HG02981 (cell line): ENCODE measurements around the gene NUP188.
"Not testable (repeated sequence)": the region's sequence is repeated elsewhere in the genome, so short reads cannot be mapped to it uniquely, and the experiment has no call there.

Experiments used
- ATAC-seq: cut with Tn5 transposase; IDR thresholded peaks from one replicate; pipeline ENCODE4 v1.9.1; 2021; ENCODE audit warnings: mild to moderate bottlenecking, moderate library complexity; ENCODE audit not compliant: unreplicated experiment

Gene NUP188

DNA sequence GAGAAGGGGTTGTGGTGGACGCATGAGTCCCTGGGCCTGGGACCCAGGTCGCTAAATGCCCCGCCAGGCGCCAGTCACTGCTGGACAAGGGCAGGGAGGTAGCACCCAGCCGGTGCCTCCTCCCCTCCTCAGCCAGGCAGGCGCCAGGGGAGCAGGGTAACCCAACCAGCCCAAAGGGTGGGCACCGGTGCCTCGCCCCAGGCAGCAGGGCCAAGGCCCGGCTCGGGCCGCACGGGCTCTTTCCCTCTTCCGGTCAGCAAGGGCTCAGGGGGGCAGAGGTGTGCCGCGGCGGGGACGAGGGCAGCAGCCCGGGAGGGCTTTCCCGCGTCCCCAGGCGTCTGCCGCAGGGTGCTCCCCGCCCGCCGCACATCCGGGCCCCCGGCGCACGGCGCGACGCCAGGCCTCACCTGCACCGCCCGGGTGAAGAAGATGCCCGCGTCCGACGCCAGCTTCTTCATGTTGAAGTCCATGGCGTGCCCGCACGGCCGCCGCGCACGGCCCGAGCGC lies 80.2 kb downstream of the NUP188 start:
- peak; percentile 32 for ATAC-seq

DNA sequence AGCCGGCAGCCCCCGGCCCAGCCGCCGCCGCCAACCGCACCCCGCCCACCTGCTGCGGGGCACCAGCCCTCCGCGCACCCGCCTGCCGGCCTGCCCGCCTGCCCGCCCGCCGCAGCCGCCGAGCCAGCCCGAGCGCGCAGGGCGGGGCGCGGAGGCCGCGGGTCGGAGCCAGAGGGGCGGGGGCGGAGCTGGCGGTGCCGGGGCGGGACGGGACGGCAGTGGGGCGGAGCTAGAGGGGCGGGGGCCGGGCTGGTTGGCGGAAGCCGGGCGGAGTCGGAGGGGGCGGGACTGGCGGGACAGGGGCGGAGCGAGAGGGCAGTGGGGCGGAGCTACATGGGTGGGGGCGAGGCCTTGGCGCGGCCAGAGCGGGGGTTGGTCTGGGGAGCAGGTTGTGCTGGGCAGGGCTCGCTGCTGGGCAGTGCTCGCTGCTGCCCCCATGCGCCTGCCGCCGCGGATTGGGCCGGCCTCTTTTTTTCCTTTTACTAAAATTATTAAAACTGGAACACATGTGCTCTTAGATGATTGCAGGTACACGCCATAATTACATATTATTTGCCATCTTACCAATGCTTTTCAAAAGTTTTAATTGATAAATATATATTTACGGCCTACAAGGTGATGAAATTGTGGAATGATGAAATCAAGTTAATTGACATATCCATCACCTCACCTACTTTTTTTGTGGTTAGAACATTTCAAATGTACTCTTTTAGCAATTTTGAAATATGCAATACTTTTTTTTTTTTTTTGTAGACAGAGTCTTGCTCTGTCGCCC lies 80.9 kb downstream of the NUP188 start, which contains the start of gene SH3GLB2:
TSS of gene SH3GLB2 (minus strand) at position 140 of the 775 bp plus-strand sequence. CDS start 177 bp downstream, outside the sequence.
- peak; percentile 74 for ATAC-seq

DNA sequence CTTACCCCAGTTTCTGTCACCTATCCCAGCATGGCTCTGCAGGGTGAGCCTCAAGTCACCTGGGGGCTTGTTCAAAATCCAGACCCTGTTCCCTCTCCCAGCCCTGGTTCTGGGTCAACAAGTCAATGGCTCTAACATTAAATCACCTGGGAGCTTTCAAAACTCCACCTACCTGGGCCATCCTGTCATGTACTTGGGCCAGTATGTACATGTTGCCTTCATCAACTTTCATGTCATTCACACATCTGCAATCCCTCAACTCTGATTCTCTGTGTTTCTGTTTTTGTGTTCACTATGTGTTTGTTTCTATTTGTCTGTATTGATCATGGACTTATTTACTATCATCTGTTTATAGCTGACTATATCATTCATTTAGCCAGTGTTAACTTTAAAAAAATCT lies 82.7 kb downstream of the NUP188 start:
- ATAC-seq: no peak

DNA sequence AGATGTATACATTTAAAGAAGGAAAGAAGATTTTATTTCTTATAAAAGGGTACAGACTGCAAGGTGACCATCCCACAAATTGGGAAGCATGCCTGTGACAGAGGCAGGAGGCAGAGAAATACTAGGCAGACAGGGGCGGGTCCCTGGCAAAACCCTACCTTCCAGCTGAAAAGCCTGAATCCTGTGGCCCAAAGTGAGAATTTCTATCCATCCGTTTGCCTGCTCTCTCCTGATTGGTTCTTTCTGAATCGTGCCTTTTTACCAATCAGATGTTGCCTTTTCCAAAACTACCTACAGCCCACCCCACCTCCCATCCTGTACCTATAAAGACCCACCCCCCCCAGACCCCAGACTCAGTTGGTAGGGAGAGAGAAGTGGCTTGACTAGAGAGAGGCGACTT lies 84.0 kb downstream of the NUP188 start:
- no peak for ATAC-seq

DNA sequence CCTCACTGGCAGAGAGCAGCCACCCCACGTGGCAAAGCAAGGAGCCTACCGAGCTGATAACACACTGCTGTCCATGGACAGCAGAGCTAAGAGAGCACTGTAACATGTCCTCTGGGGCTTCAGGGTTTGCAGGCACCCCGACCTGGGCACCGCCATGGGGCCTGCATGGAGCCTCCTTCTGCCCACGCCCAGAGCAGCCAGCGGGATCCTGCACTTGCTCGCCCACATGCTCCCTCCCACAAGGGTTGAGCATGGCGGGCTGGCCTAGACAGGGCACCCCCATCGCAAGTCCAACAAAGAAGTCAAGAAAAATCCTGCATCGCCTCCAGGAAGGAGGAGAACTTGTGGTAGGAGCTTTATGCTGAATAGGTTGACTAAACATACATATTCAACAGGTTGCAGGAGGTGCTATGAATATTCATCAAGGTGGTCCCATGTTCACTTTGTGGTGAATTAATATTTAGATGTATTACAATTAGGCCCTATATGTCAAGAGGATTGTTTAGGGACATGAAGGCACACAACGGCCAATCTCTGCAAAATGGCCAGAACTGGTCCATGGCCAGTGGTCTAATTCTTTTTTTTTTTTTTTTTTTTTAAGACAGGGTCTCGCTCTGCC lies 85.2 kb downstream of the NUP188 start:
- ATAC-seq: no peak

DNA sequence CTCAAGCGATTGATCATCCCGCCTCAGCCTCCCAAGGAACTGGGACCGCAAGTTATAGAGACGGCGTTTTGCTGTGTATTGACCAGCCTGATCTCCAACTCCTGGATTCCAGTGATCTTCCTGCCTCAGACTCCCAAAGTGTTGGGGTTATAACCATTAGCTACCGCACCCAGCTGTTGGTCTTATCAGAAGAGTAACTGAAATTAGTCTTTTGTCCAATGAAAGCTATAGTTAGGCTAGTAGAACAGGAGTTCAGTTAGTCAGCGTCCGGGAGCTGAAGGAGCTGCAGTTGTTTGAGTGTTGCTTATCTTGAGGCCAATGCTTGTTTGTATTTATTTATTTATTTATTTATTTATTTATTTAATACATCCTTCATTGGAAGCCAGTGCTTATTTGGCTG lies 85.7 kb downstream of the NUP188 start:
- ATAC-seq: no peak

DNA sequence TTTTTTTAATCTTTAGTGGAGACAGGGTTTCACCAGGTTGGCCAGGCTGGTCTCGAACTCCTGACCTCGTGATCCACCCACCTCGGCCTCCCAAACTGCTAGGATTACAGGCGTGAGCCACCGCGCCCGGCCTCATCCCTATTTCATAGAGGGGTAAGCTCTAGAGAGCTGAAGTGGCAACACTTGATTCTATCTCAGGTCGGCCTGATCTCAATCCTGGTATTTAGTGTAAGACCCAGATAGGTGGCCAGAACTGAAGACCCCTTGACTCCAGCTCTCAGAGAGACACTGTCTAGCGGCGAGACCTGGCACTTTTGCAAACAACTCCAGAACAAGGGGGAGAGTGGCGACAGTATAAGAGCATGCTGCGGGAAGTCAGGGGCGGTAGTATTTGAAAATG lies 88.3 kb downstream of the NUP188 start:
- ATAC-seq: not testable (repeated sequence)

DNA sequence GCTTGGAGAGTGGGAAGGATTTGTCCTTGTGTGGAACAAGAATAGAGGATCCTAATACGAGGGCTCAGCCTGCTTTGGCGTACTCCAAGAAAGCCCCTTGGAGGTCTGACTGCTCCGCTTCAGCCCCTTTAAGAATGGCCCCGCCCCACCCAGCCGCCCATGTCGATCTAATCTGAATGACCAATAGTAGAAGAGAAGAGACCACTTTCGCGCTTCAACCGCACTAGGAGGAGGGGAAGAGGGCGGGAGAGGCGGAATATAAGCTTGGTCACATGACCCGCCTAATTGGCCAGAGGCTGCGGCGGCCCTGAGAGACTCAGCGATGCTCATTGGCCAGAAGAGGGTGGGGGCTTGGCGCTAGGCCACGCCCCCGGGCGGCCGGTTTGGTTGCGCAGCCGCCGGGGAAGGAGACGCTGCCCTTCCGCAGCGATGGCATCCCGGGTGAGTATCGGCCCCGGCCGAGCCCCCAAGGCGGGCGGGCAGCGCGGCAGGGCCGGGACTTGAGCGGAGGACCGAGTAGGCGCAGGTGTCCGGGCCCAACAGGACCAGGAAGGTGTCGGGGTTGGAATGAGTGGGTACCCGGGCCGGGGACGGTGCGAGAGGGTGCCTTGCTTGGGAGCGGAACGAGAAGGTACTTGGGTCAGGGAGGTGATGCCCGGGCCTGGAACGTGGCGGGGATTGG lies 88.9 kb downstream of the NUP188 start, which contains the start of gene MIGA2:
TSS of gene MIGA2 (plus strand) at position 386 of the 682 bp plus-strand sequence. CDS start 3,969 bp downstream, outside the sequence.
- peak; percentile 96 for ATAC-seq

DNA sequence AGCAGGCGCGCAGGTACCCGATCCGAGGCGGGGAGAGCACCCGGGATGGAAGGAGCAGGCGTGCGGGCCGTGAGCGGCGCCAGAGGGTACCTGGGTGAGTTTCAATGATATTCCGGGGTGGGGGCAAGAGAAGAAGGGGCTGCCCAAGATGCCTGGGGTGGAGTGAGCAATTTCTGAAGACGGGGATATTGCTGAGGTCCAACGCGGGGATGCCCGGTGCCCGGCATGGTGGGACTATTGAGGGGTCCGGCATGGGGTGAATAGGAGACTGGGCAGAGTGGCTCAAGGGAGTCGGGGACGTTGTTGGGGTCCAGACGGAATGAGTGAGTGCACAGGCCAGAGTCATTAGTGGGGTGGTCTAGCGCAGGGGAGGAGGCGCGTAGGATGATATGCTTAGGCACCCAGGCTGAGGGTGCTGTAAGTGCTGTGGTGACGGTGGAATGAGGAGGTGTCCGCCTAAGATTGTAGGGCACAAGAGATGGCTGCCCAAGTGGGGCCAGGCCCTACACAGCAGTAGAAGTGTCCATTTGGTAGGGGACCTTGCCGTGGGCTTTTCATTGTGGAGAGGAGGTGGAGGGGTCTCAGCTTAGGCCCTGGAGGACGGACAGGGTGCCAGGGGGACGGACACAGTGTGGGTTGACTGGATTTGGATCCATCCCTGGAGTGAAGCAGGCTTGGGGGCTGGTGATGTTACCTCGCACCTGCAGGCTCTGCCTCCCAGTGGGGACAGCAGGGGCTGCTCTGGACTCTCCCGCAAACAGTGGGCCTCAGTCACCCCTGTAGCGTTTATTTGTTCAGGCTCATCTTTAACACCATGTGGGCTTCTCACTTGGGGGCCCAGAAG lies 89.6 kb downstream of the NUP188 start:
- ATAC-seq: no peak

DNA sequence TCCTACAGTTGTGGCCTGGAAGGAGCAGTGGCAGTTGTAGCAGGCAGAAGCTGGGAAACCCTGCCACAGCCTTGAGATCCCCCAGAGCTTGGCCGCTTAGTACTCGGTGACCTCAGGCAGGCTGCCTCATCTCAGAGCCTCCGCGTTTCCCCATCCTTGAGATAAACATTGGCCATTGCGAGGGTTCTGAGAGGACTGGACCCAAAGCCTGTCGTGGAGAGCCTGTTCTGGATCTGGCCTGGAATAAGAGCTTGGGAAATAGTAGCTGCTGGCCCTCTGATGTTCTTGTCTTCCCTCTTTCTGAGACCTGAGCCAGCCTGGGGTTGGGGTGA lies 90.2 kb downstream of the NUP188 start:
- no peak for ATAC-seq

DNA sequence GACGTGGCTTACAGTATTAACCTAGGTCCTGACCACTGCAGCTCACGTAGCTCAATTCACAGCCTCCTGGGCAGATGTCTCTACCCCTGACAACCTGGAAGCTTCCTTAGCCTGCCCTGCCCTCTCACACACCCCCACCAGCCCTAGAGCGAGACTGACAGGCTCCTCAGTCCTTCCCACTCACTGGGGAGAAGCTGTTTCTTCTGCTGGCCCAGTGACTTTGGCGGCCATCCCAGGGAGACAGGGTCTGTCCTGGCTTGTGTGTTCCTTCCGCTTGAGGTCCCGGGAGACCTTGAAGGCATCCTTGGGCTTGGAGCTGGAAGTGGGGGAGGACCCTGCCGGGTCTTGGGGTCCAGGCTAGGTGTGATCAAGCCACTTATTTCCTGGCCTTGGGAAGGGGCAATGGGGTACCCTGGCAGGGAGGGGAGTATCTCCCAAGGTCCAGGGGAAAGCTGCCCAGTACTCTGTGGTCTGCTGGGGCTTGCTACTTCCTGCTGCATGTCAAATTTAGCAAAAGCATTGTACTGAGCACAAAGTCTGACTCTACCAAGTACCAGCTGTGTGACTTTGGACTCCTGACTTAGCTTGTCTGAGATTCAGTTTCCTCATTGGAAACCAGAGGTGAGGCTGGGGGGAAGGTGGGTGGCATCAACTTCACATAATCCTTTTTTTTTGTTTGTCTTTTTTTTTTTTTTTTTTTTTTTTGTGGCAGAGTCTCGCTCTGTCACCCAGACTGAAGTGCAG lies 90.8 kb downstream of the NUP188 start:
- no peak for ATAC-seq

DNA sequence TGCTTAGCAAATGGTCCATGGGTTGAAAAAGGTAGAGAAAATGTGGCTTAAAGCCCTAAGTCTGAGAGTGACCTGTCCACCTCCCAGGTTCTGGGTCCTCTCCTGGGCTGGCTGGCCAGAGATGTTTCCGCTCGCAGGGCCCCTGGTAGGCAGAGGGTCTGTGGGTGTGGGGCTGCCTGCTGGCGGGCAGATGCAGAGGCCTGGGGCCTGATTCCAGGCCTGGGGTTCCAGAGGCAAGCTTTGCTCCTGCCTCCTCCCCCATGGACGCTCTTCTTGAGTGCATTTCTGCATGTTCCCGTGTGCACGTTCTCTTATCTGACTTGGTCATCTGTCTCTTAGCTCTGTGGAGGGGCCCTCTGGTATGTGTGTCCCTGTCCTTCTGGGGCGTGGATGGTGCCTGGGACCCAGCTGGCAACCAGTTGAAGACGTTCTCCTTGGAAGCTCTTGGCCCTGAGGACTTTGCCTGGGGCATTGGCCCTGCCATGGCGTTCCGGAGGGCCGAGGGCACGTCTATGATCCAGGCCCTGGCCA lies 92.7 kb downstream of the NUP188 start:
- ATAC-seq: no peak

DNA sequence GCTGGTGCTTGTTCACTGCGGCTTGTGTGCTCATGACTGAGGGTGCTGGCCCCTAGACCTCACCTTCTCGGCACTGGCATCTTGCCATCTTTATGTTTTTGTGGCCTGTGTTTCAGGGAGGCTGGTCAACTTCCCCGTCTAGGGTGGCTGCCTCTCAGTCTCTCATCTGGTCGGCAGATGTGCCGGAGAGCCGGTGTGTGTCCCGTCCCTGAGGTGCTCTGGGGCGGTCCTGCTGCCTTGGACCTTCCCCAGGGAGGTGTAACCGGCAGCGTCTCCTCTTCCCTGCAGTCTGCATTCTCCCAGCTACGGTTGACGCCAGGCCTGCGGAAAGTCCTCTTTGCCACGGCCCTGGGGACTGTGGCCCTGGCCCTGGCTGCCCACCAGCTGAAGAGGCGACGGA lies 94.5 kb downstream of the NUP188 start:
- no peak for ATAC-seq

DNA sequence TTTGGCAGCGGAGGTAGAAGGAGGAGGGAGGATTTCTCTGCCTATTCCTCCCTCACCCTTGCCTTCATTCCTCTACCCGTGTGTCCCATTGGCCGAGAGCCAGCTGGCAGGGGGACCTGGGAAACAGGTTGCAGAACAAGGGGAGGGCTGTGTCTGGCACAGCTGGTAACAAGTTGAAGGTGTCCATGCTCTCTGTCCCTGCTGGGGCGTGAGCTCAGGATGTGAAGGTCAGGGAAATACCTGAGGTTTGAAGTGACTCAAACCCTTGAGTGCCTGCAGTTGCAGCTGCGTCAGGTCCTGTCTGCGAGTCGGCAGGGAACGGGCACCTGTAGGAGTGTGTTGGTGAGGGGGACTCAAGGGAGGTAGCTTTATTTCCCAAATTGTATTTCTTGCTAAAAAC lies 105.1 kb downstream of the NUP188 start:
- no peak for ATAC-seq

DNA sequence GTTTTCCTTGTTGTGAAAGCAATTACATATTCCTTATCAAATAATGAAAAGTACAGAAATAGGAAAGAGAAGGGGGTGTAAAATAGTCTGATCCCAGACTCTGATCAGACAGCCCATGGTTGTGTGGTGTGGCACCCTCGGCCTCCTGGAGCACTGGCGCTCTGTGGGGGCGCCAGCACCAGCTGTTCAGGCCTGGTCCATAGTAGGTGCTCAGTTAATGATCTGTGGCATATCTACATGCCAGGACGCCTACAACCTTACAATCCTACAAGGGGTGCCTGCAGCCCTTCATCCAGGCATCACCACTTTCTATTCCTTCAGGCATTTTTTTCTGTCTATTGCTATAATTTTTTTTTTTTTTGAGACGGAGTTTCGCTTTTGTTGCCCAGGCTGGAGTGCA lies 105.5 kb downstream of the NUP188 start:
- no peak for ATAC-seq

DNA sequence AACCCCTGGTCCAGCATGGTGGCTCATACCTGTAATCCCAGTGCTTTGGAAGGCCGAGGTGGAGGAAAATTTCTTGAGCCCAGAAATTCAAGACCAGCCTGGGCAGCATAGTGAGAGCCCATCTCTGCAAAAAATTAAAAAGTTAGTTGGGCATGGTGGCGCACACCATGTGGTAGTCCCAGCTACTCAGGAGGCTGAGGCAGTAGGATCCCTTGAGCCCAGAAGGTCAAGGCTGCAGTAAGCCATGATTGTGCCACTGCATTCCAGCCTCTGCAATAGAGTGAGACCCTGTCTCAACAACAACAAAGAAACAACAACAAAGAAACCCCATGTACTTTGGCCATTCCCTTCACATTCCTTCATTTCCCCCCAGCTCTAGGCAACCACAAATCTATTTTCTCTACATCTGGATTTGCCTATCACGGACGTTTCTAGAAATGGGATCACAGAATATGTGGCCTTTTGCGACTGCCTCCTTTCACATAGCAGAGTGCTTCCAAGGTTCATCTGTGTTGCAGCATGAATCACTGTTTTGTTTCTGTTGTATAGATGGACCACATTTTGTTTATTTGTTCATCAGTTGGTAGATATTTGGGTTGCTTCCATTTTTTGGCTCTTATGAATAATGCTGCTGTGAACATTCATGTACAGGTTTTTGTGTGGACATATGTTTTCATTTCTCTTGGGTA lies 106.8 kb downstream of the NUP188 start:
- ATAC-seq: no peak
